Keratinocyte (primary cell): ENCODE measurements around the gene MAP3K14. TPM values are rescaled to one million over a fixed set of nuclear protein-coding genes. Genes with fewer than 3 reads are reported as not detected.

Experiments used
- DNase-seq: peaks from one replicate; pipeline ENCODE4 v3.0.0-alpha.2; 2011; ENCODE audit warnings: low read depth, missing footprints, low spot score
- FAIRE-seq: peaks from 2 replicates; lab custom pipeline; 2011; peaks lifted over from hg19 to GRCh38; lab: Jason Lieb, UNC
- H2AFZ ChIP-seq: 2 replicates; pipeline ENCODE4 v1.6.0; 2012; ENCODE audit warnings: low read length, control low read depth, inconsistent platforms; ENCODE audit not compliant: control insufficient read depth
- H3K27ac ChIP-seq: 2 replicates; pipeline ENCODE4 v1.5.1; 2011; ENCODE audit warnings: low read length; ENCODE audit not compliant: control insufficient read depth, insufficient read depth
- H3K27me3 ChIP-seq: 3 replicates; pipeline ENCODE4 v1.6.0; 2011; ENCODE audit warnings: low read length; ENCODE audit not compliant: control insufficient read depth, insufficient read depth; ENCODE audit errors: extremely low read depth
- H3K36me3 ChIP-seq, 2 experiments: 2 replicates in 1 of 2; 3 replicates in 1 of 2; pipeline ENCODE4 v1.5.1; 2011; ENCODE audit warnings: low read length in 2 of 2, mild to moderate bottlenecking in 1 of 2; ENCODE audit not compliant: control insufficient read depth in 2 of 2, insufficient read depth in 2 of 2; ENCODE audit errors: extremely low read depth in 1 of 2
- H3K4me1 ChIP-seq: 3 replicates; pipeline ENCODE4 v1.5.1; 2011; ENCODE audit warnings: low read length; ENCODE audit not compliant: control insufficient read depth, insufficient read depth; ENCODE audit errors: extremely low read depth
- H3K4me2 ChIP-seq: 3 replicates; pipeline ENCODE4 v1.6.0; 2011; ENCODE audit warnings: low read depth, low read length; ENCODE audit not compliant: control insufficient read depth, insufficient read depth; ENCODE audit errors: extremely low read depth
- H3K4me3 ChIP-seq, 3 experiments: fragments of 200-600 bp in 1 of 3; sonication (generic) in 1 of 3; 2 replicates in 2 of 3; 3 replicates in 1 of 3; pipeline ENCODE4 v1.5.1; 2011 to 2016; ENCODE audit warnings: low read length in 3 of 3, mild to moderate bottlenecking in 3 of 3, control low read depth in 2 of 3, inconsistent platforms in 1 of 3, low read depth in 1 of 3, mixed read lengths in 1 of 3, mixed run types in 1 of 3, moderate library complexity in 1 of 3; ENCODE audit not compliant: control insufficient read depth in 2 of 3, insufficient read depth in 2 of 3; ENCODE audit errors: extremely low read depth in 1 of 3
- H3K79me2 ChIP-seq: 2 replicates; pipeline ENCODE4 v1.6.0; 2012; ENCODE audit warnings: low read length; ENCODE audit not compliant: control insufficient read depth, insufficient read depth
- H3K9ac ChIP-seq: 3 replicates; pipeline ENCODE4 v1.6.0; 2011; ENCODE audit warnings: low read length; ENCODE audit not compliant: control insufficient read depth, insufficient read depth; ENCODE audit errors: extremely low read depth
- H3K9me1 ChIP-seq: 3 replicates; pipeline ENCODE4 v1.6.0; 2011; ENCODE audit warnings: low read length; ENCODE audit not compliant: control insufficient read depth, insufficient read depth; ENCODE audit errors: extremely low read depth
- H3K9me3 ChIP-seq: 2 replicates; pipeline ENCODE4 v1.5.1; 2012; ENCODE audit warnings: low read depth, low read length; ENCODE audit not compliant: control insufficient read depth
- H4K20me1 ChIP-seq: 3 replicates; pipeline ENCODE4 v1.6.0; 2011; ENCODE audit warnings: low read length; ENCODE audit not compliant: control insufficient read depth, insufficient read depth; ENCODE audit errors: extremely low read depth
- EZH2 ChIP-seq: IDR thresholded peaks from one replicate; pipeline ENCODE4 v1.6.1; 2012; ENCODE audit warnings: inconsistent platforms, mild to moderate bottlenecking, low read length, moderate library complexity
- dilution Hi-C: fragments of 300-500 bp; cut with MboI; formaldehyde crosslinking; loops from one replicate; pipeline ENCODE4 v1.7.0; 2020; ENCODE audit warnings: low sequenced_read_pairs; ENCODE audit not compliant: extremely low pct_ligation_motif_present
- polyA plus RNA-seq, 5 experiments: library from polyadenylated mRNA; depleted of rRNA in 3 of 5; stranded (reverse) in 3 of 5; stranded (forward) in 1 of 5; unstranded in 1 of 5; fragments of >200 nt; gene quantifications; 1 replicate in 1 of 5; 2 replicates in 3 of 5; 3 replicates in 1 of 5; pipeline versions ENCODE4 v1.2.1 to v1.2.3, GENCODE V29; 2011 to 2012; ENCODE audit warnings: missing spikeins in 2 of 5, low read depth in 1 of 5, low replicate concordance in 1 of 5
- TF ChIP-seq, protein P1 (sequence below), 3 experiments: IDR thresholded peaks in 1 of 3; conservative IDR thresholded peaks in 1 of 3; optimal IDR thresholded peaks in 1 of 3; 2 replicates in 2 of 3; 3 replicates in 1 of 3; pipeline versions ENCODE3 to v1.5.1; 2011; ENCODE audit warnings: low read length in 3 of 3, mild to moderate bottlenecking in 3 of 3, moderate library complexity in 2 of 3, control low read depth in 1 of 3, inconsistent platforms in 1 of 3; ENCODE audit not compliant: insufficient read depth in 2 of 3; ENCODE audit errors: extremely low read depth in 1 of 3

MAP3K14 gene
- polyA plus RNA-seq, 1 donor (not counting 4 experiments of a cell fraction or from before 2014, with no cell fraction given): 6.5 TPM

DNA sequence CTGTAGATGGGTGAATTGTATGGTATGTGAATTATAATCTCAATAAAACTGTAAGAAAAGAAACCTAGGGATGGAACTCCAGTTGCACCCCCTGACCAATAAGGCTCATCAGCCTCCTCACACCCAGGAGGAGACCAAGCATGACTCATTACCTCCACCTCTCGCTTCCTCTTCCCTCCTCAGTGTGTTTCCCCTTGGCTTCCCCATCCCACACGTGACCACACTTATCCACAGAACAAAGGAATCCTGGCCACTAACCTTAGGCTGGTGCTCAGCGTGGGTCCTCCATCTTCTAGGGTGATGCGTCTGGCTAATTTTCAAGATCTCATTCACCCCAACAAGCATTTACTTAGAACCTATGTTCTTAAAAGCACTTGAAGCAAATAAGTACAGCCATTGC, 36.2 kb upstream of the MAP3K14 start:
- no peaks in the 10 kb centered on the region for H4K20me1 ChIP-seq
- H3K9me1 ChIP-seq: no peaks in the 10 kb centered on the region
- DNase-seq (no peak), FAIRE-seq (no peak)
- no peaks in the 10 kb centered on the region for H3K36me3 ChIP-seq
- no peaks in the 10 kb centered on the region for H3K9me3 ChIP-seq
- no peak overlapping the region for H3K9ac ChIP-seq
- no peak overlapping the region for H2AFZ ChIP-seq
- no peak overlapping the region for H3K27ac ChIP-seq
- TF ChIP-seq, protein P1, sequence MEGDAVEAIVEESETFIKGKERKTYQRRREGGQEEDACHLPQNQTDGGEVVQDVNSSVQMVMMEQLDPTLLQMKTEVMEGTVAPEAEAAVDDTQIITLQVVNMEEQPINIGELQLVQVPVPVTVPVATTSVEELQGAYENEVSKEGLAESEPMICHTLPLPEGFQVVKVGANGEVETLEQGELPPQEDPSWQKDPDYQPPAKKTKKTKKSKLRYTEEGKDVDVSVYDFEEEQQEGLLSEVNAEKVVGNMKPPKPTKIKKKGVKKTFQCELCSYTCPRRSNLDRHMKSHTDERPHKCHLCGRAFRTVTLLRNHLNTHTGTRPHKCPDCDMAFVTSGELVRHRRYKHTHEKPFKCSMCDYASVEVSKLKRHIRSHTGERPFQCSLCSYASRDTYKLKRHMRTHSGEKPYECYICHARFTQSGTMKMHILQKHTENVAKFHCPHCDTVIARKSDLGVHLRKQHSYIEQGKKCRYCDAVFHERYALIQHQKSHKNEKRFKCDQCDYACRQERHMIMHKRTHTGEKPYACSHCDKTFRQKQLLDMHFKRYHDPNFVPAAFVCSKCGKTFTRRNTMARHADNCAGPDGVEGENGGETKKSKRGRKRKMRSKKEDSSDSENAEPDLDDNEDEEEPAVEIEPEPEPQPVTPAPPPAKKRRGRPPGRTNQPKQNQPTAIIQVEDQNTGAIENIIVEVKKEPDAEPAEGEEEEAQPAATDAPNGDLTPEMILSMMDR (optimal IDR thresholded peaks at IDR 0.05 in 1 of 3, IDR thresholded peaks at IDR 0.05 in 1 of 3, conservative IDR thresholded peaks at IDR 0.05 in 1 of 3; ENCODE audit: extremely low read depth in 1 of 3, insufficient read depth in 2 of 3, low read length in 3 of 3): no peak
- TF ChIP-seq EZH2: no peak
- no peaks in the 10 kb centered on the region for H3K4me1 ChIP-seq
- H3K4me3 ChIP-seq: no peak overlapping the region
- no peaks in the 10 kb centered on the region for H3K27me3 ChIP-seq
- H3K4me2 ChIP-seq: no peak overlapping the region
- dilution Hi-C loops: no loop called here
- no peaks in the 10 kb centered on the region for H3K79me2 ChIP-seq

DNA sequence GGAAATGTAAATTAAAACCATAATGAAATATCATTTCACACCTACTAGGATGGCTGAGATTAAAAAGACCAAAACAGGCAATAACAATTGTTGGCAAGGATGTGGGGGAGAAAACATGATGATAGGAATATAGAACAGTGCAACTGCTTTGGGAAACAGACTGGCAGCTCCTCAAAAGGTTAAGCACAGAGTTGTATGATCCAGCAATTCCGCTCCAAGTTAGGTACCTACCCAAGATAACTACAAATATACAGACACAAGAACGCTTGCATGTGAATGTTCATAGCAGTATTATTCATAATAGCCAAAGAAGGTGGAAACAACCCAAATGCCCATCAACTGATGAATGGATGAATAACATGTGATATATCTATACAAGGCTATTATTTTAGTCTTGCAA, 35.0 kb upstream of the MAP3K14 start:
- no peaks in the 10 kb centered on the region for H3K79me2 ChIP-seq
- H3K4me3 ChIP-seq: no peak overlapping the region
- no peaks in the 10 kb centered on the region for H4K20me1 ChIP-seq
- FAIRE-seq (no peak), DNase-seq (no peak)
- dilution Hi-C loops: no loop called here
- no peak overlapping the region for H3K27ac ChIP-seq
- no peaks in the 10 kb centered on the region for H3K9me1 ChIP-seq
- H3K27me3 ChIP-seq: no peaks in the 10 kb centered on the region
- no peaks in the 10 kb centered on the region for H3K9me3 ChIP-seq
- H2AFZ ChIP-seq: no peak overlapping the region
- H3K36me3 ChIP-seq: no peaks in the 10 kb centered on the region
- TF ChIP-seq, protein P1 (optimal IDR thresholded peaks at IDR 0.05 in 1 of 3, IDR thresholded peaks at IDR 0.05 in 1 of 3, conservative IDR thresholded peaks at IDR 0.05 in 1 of 3; ENCODE audit: extremely low read depth in 1 of 3, insufficient read depth in 2 of 3, low read length in 3 of 3): no peak
- H3K4me2 ChIP-seq: no peak overlapping the region
- H3K9ac ChIP-seq: no peak overlapping the region
- no peaks in the 10 kb centered on the region for H3K4me1 ChIP-seq
